Right lobe of liver (tissue), 4 donors: Measurements from ENCODE around the gene MEG3.

Experiments used
- CTCF ChIP-seq, 4 donors: fragments of 200-600 bp in 3 of 4; fragments of 450-650 bp in 1 of 4; IDR thresholded peaks; one replicate each; pipeline versions ENCODE4 v1.5.1 to v1.8.0; 2016 to 2022; ENCODE audit warnings: antibody characterized with exemption in 4 of 4, mild to moderate bottlenecking in 2 of 4
- POLR2A ChIP-seq: fragments of 450-650 bp; IDR thresholded peaks from one replicate; pipeline ENCODE4 v1.6.1; 2017; ENCODE audit warnings: antibody characterized with exemption, mild to moderate bottlenecking
- donor health status: DM: no; HTN: no; CAD: no.
- donor health status: DM: no; HTN: no; CAD: no.
- donor health status: DM: no; HTN: yes; CAD: no.

DNA sequence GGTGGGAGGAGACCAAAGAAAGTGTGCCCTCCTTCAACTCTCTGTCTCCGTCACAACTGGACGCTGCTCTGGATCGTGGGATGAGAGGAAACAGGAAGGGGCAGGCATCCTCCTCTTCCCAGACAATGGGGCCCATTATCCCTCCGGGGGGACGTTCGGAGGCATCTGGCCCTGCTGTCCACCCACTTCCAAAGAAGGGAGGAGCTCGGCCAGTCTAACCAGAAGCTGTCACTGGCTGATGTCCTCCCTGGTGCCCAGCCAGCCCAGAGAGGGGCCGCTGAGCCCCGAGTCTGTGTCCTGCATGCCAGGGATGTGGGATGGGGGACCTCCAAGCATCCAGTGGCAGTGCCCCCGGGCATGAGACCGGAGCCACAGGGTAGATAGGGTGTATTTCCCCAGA is 39.8 kb upstream of the MEG3 start:
- TF ChIP-seq CTCF (IDR thresholded peaks at IDR 0.05) (no peak), POLR2A (no peak)
